GM12872 (cell line): Measurements from ENCODE around the gene CCNG1.
A peak's percentile ranks its signal among the peaks of the same experiment; 100 is the strongest.

Source experiments
- TF ChIP-seq, protein P1 (sequence below): IDR thresholded peaks from 3 replicates; pipeline ENCODE4 v1.5.1; 2011; ENCODE audit warnings: low read depth, mild to moderate bottlenecking, low read length, moderate library complexity; ENCODE audit not compliant: insufficient read depth

The CCNG1 gene

DNA sequence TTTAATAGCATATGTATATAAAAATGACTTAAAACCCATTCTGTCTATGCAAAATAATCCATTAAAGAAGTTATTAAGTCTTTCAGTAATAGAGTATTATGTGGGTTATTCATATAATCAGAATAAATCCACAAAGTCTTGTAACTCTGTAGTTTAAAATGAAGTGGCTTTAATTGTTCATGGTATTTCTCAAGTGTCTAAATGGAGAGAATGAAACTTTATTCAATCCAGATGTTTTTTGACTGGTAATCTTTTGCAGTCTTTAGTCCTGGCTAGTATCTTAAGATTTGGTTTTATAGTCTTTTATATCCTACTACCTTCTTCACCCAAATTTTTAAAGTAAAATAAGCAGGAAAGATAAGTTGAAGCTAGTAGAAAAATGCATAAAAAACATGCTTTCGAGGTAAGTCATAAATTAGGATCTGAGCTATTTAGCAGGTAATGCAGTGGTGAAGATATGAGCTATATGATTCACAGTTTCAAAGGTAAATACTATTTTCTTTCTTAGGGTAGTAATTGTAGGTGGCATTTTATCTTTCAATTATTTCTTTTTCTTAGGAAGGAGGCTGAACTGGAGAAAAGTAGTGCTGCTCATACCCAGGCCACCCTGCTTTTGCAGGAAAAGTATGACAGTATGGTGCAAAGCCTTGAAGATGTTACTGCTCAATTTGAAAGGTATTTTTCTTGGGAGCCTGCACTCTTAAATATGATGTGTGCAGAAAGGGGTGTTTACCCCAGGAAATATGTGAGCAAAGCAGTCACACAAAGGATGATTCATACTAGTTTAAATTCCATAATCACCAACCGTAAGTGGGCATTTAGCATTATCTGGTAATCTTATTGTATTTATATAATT, 41.0 kb downstream of the CCNG1 start:
- TF ChIP-seq, protein P1, sequence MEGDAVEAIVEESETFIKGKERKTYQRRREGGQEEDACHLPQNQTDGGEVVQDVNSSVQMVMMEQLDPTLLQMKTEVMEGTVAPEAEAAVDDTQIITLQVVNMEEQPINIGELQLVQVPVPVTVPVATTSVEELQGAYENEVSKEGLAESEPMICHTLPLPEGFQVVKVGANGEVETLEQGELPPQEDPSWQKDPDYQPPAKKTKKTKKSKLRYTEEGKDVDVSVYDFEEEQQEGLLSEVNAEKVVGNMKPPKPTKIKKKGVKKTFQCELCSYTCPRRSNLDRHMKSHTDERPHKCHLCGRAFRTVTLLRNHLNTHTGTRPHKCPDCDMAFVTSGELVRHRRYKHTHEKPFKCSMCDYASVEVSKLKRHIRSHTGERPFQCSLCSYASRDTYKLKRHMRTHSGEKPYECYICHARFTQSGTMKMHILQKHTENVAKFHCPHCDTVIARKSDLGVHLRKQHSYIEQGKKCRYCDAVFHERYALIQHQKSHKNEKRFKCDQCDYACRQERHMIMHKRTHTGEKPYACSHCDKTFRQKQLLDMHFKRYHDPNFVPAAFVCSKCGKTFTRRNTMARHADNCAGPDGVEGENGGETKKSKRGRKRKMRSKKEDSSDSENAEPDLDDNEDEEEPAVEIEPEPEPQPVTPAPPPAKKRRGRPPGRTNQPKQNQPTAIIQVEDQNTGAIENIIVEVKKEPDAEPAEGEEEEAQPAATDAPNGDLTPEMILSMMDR: no peak

GRCh38 chr5:163478982-163479271, 41.5 kb downstream of the CCNG1 start:
- TF ChIP-seq, protein P1: no peak

GRCh38 chr5:163489055-163489744, 51.8 kb downstream of the CCNG1 start:
- TF ChIP-seq, protein P1: peak; percentile 47; the same call in 2 of the 3 replicates

- TF ChIP-seq, protein P1: no peak
Observed at GRCh38 chr5:163489745-163490075, 52.3 kb downstream of the CCNG1 start.
